Brain microvascular endothelial cell (primary cell): ENCODE measurements around the gene B3GNT3.
"Not testable (repeated sequence)": the region's sequence is repeated elsewhere in the genome, so short reads cannot be mapped to it uniquely, and the experiment has no call there.

Experiments
- DNase-seq: peaks from one replicate; pipeline ENCODE4 v3.0.0-alpha.2; 2020
- H3K27ac ChIP-seq: fragments of 250-450 bp; sonication (Bioruptor Pico); 2 replicates; pipeline ENCODE4 v1.5.1; 2020; ENCODE audit warnings: mild to moderate bottlenecking, moderate library complexity
- H3K27me3 ChIP-seq: fragments of 250-450 bp; sonication (Bioruptor Pico); replicated peaks from 2 replicates; pipeline ENCODE4 v1.5.1; 2020; ENCODE audit warnings: mild to moderate bottlenecking
- H3K36me3 ChIP-seq: fragments of 250-450 bp; sonication (Bioruptor Pico); replicated peaks from 2 replicates; pipeline ENCODE4 v1.5.1; 2020; ENCODE audit warnings: mild to moderate bottlenecking
- H3K4me3 ChIP-seq: 2 replicates; pipeline ENCODE4 v1.5.1; 2011; ENCODE audit warnings: low read depth, mild to moderate bottlenecking, control low read depth, low read length, moderate library complexity
- in situ Hi-C: cut with HindIII; loops from 2 replicates; pipeline ENCODE4 v1.10.0; 2017; ENCODE audit warnings: low sequenced_read_pairs, low pct_ligation_motif_present
- TF ChIP-seq, protein P1 (sequence below): IDR thresholded peaks from 2 replicates; pipeline ENCODE4 v1.5.1; 2011; ENCODE audit warnings: low read depth, mild to moderate bottlenecking, moderate library complexity, low read length, control low read depth, inconsistent platforms; ENCODE audit errors: missing control alignments

The B3GNT3 gene

DNA sequence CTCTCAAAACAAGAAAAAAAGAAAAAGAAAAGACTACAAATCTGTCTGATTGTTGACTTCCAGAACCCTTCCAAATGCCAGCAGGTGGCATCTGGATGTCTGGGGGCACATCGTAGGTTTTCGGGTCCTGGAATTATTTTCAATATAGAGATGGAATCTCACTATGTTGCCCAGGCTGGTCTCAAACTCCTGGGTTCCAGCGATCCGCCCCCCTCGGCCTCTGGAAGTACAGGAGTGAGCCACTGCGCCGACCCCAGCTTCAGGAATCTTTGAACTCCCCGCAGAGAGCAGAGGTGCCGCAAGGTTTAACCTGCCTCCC lies 567 bp upstream of the B3GNT3 start:
- in situ Hi-C loops: no loop called here
- no peak for DNase-seq
- H3K36me3 ChIP-seq: no peaks in the 10 kb centered on the region
- H3K27ac ChIP-seq: no peak overlapping the region
- H3K27me3 ChIP-seq: peaks cover 18% of the 10 kb centered on the region
- no peak overlapping the region for H3K4me3 ChIP-seq
- TF ChIP-seq, protein P1, sequence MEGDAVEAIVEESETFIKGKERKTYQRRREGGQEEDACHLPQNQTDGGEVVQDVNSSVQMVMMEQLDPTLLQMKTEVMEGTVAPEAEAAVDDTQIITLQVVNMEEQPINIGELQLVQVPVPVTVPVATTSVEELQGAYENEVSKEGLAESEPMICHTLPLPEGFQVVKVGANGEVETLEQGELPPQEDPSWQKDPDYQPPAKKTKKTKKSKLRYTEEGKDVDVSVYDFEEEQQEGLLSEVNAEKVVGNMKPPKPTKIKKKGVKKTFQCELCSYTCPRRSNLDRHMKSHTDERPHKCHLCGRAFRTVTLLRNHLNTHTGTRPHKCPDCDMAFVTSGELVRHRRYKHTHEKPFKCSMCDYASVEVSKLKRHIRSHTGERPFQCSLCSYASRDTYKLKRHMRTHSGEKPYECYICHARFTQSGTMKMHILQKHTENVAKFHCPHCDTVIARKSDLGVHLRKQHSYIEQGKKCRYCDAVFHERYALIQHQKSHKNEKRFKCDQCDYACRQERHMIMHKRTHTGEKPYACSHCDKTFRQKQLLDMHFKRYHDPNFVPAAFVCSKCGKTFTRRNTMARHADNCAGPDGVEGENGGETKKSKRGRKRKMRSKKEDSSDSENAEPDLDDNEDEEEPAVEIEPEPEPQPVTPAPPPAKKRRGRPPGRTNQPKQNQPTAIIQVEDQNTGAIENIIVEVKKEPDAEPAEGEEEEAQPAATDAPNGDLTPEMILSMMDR: no peak

DNA sequence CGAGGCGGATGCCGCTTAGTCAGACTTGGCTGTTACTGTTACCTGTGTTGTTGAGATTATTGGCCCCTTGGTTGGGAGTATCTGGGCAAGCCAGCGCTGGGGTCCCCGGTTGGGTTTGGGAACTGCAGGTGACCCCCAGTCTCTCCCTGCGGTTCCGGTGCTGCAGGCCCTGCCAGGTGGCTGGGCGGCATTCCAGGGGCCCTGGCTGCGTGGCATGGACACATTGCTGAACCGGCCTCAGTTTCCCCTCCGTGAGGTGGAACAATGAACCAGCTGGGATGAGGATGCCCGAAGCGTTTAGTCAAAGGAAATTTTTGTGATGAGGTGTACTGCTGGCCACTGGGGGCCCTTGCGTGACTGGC lies 538 bp downstream of the B3GNT3 start:
- Histone ChIP-seq H3K27me3 (peaks cover 18% of the 10 kb centered on the region), H3K27ac (no peak overlapping the region), H3K4me3 (no peak overlapping the region), H3K36me3 (no peaks in the 10 kb centered on the region)
- no peak for DNase-seq
- TF ChIP-seq, protein P1: no peak
- in situ Hi-C loops: no loop called here

DNA sequence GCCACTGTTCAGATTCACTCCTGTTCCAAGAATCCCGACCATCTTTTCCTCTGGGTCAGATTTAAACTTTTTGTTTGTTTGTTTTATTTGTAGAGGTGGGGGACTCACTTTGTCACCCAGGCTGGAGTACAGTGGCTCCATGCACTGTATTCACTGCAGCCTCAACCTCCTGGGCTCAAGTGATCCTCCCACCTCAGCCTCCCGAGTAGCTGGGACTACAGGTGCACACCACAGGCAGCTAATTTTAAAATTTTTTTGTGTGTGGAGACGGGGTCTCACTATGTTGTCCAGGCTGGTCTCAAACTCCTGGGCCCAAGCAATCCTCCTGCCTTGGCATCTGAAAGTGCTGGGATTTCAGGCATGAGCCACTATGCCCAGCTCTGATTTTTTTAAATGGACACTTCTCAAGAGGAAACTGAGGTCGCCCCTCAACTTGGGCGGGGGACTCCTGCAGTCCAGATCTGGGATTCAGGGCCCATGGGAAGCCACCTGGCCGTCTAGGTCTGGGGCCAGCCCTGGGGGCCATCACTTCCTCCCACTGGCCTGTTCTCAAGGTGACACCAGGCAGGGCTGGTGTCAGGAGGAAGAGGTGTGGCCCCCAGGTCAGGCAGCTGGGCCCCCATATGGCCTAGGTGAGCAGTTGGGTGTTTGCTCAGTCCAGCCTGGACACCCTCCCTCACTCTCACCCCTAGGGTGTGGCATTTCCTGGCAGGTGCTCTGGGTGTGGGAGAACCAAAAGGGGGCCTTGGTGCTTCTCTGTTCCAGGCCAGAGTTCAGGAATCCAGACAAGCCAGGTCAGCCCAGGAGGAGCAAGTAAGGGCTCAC lies 1.3 kb downstream of the B3GNT3 start:
- in situ Hi-C loops: no loop called here
- DNase-seq: no peak
- TF ChIP-seq, protein P1: no peak
- no peaks in the 10 kb centered on the region for H3K36me3 ChIP-seq
- peaks cover 18% of the 10 kb centered on the region for H3K27me3 ChIP-seq
- H3K27ac ChIP-seq: no peak overlapping the region
- no peak overlapping the region for H3K4me3 ChIP-seq

DNA sequence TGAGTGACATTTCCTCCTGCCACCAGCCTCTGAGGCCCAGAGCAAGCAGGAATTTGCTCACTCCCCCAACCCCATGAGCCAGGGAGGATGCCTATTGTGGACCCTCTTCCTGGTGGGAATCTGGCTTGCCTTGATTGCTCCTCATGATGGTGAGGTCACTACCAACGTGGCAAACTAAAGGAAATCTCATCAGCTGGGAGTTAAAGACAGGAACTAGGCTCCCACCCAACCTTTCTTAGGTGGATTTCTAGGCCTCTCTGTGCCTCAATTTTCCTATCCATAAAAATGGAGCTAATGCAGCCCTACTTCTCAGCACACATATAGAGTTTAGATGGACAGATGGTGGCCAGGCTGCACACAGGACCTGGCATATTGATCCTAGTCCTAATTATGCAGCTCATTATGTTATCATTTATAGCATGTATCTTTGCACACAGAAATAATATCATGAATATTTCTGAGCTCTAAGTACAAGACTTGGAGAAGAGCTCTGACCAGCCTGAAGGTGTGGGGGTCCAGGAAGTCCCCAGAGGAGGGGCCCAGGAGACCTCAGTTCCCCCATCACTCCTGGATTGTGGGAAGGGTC lies 2.0 kb downstream of the B3GNT3 start:
- H3K27ac ChIP-seq: no peak overlapping the region
- H3K27me3 ChIP-seq: peaks cover 18% of the 10 kb centered on the region
- TF ChIP-seq, protein P1: no peak

DNA sequence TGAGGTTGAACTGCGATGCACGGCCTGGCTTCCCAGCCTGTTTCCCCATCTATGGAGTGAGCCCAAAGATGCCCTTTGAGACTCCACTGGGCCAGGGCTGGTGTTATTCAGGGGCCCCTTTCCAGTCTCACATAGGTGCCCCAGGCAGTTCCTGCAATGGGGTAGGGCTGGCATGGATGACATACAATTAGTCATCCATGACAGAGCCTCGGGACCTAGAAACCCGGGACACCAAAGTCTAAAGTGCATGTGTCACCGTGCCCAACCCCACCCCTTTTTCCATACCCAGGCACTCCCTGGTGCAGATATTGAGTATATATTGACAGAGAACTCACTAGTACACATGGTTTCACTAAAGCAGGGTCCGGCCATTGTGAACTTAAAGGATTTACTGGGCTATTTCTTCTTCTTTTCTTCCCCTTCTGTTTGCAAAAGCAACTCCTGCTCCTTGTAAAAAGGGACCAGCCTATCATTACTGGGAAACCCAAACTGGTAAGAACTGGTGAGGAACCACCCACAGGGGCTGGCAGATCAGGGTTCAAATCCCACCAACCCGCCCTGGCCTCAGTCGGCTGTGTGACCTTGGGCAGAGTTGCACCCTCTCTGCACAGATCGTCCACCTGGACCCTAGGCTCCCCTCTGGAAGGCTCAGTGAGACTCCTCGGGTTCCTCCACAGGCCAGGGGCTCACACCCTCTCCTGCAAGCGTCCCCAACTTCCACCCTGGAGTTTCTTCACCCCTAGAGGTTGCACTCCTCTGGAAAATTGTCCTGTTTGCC lies 2.7 kb downstream of the B3GNT3 start:
- no peak overlapping the region for H3K4me3 ChIP-seq
- DNase-seq: no peak
- TF ChIP-seq, protein P1: no peak
- H3K27me3 ChIP-seq: peaks cover 18% of the 10 kb centered on the region
- in situ Hi-C loops: no loop called here
- H3K27ac ChIP-seq: no peak overlapping the region
- no peaks in the 10 kb centered on the region for H3K36me3 ChIP-seq

More for the DNA sequence above, 2.0 kb downstream of the B3GNT3 start:
- in situ Hi-C loops: no loop called here
- DNase-seq: no peak
- H3K4me3 ChIP-seq: no peak overlapping the region
- no peaks in the 10 kb centered on the region for H3K36me3 ChIP-seq

DNA sequence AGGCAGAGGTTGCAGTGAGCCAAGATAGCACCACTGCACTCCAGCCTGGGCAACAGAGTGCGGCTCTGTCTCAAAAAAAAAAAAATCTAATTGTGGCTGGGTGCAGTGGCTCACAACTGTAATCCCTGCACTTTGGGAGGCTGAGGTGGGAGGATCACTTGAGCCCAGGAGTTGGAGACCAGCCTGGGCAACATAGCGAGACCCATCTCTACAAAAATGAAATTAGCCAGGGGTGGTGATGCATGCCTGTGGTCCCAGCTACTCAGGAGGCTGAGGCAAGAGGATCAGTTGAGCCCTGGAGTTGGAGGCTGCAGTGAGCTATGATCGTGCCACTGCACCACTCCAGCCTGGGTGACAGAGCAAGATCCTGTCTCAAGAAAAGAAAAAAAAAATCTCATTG lies 3.7 kb downstream of the B3GNT3 start:
- in situ Hi-C loops, DNase-seq, H3K4me3 ChIP-seq, H3K36me3 ChIP-seq, H3K27ac ChIP-seq: not testable (repeated sequence)
- peaks cover 21% of the 10 kb centered on the region for H3K27me3 ChIP-seq
